ENCODE results near the gene ETV3L. TPM values are rescaled to one million over a fixed set of nuclear protein-coding genes. Genes with fewer than 3 reads are reported as not detected.

Gene ETV3L
- total RNA-seq, 2 donors from 2014 or later = 0.26 TPM; not detected in 1

- H3K4me3 Mint-ChIP-seq = no peak overlapping the region
- no peak overlapping the region for H3K9ac ChIP-seq (ENCODE audit: extremely low read depth, low read length, poor library complexity, severe bottlenecking)
- H3K27me3 Mint-ChIP-seq (ENCODE audit: insufficient read depth) = no peaks in the 10 kb centered on the region
- H3K36me3 Mint-ChIP-seq (ENCODE audit: low read depth) = no peaks in the 10 kb centered on the region
- no peaks in the 10 kb centered on the region for H3K27me3 ChIP-seq (ENCODE audit: control insufficient read depth, insufficient read depth, low read length, poor library complexity, severe bottlenecking)
- peaks cover 41% of the 10 kb centered on the region for H3K4me1 Mint-ChIP-seq
- H3K4me3 ChIP-seq (ENCODE audit: low read length) = no peak overlapping the region
- H3K36me3 ChIP-seq (ENCODE audit: control insufficient read depth, insufficient read depth, low read length) = no peaks in the 10 kb centered on the region
- TF ChIP-seq CTCF (conservative IDR thresholded peaks at IDR 0.05) = no peak
- no peaks in the 10 kb centered on the region for H3K9me3 Mint-ChIP-seq
- no peak overlapping the region for H3K27ac ChIP-seq (ENCODE audit: low read depth, low read length)
- H3K27ac Mint-ChIP-seq = no peak overlapping the region
- 88 to 91% methylated on average over 3 of the region's 3 CpGs for WGBS, 2 experiments (ENCODE audit: insufficient coverage in 1 of 2, insufficient read length in 1 of 2)
- no peaks in the 10 kb centered on the region for H3K9me3 ChIP-seq (ENCODE audit: control insufficient read depth, low read length)
- no peak for DNase-seq
- H3K4me1 ChIP-seq (ENCODE audit: control insufficient read depth, insufficient read depth, low read length) = peaks cover 12% of the 10 kb centered on the region
Measured at GRCh38 chr1:157146244-157146643, 46.6 kb upstream of the ETV3L start.

GRCh38 chr1:157145076-157145475 lies 45.5 kb upstream of the ETV3L start:
- no peaks in the 10 kb centered on the region for H3K9me3 ChIP-seq (ENCODE audit: control insufficient read depth, low read length)
- H3K4me1 ChIP-seq (ENCODE audit: control insufficient read depth, insufficient read depth, low read length) = peaks cover 20% of the 10 kb centered on the region
- no peak overlapping the region for H3K4me3 ChIP-seq (ENCODE audit: low read length)
- no peak for DNase-seq
- no peaks in the 10 kb centered on the region for H3K36me3 ChIP-seq (ENCODE audit: control insufficient read depth, insufficient read depth, low read length)
- no peaks in the 10 kb centered on the region for H3K27me3 ChIP-seq (ENCODE audit: control insufficient read depth, insufficient read depth, low read length, poor library complexity, severe bottlenecking)
- 91% methylated on average over 1 of the region's 1 CpG; no CpG with 5 or more reads in 1 of the 2 experiments for WGBS, 2 experiments (ENCODE audit: insufficient coverage in 1 of 2, insufficient read length in 1 of 2)
- no peak for TF ChIP-seq CTCF (conservative IDR thresholded peaks at IDR 0.05)
- H3K4me3 Mint-ChIP-seq = no peak overlapping the region
- H3K27ac Mint-ChIP-seq = no peak overlapping the region
- H3K27ac ChIP-seq (ENCODE audit: low read depth, low read length) = no peak overlapping the region
- peaks cover 52% of the 10 kb centered on the region for H3K4me1 Mint-ChIP-seq
- no peak overlapping the region for H3K9ac ChIP-seq (ENCODE audit: extremely low read depth, low read length, poor library complexity, severe bottlenecking)
- H3K27me3 Mint-ChIP-seq (ENCODE audit: insufficient read depth) = no peaks in the 10 kb centered on the region
- H3K36me3 Mint-ChIP-seq (ENCODE audit: low read depth) = no peaks in the 10 kb centered on the region
- no peaks in the 10 kb centered on the region for H3K9me3 Mint-ChIP-seq

- H3K4me1 ChIP-seq (ENCODE audit: control insufficient read depth, insufficient read depth, low read length) = peaks cover 23% of the 10 kb centered on the region
- no peaks in the 10 kb centered on the region for H3K36me3 Mint-ChIP-seq (ENCODE audit: low read depth)
- no peaks in the 10 kb centered on the region for H3K27me3 ChIP-seq (ENCODE audit: control insufficient read depth, insufficient read depth, low read length, poor library complexity, severe bottlenecking)
- 92 to 100% methylated on average over 1 of the region's 1 CpG for WGBS, 2 experiments (ENCODE audit: insufficient coverage in 1 of 2, insufficient read length in 1 of 2)
- H3K4me3 ChIP-seq (ENCODE audit: low read length) = no peak overlapping the region
- H3K36me3 ChIP-seq (ENCODE audit: control insufficient read depth, insufficient read depth, low read length) = no peaks in the 10 kb centered on the region
- H3K9me3 ChIP-seq (ENCODE audit: control insufficient read depth, low read length) = no peaks in the 10 kb centered on the region
- no peak for TF ChIP-seq CTCF (conservative IDR thresholded peaks at IDR 0.05)
- H3K4me1 Mint-ChIP-seq = peaks cover 56% of the 10 kb centered on the region
- H3K9me3 Mint-ChIP-seq = no peaks in the 10 kb centered on the region
- H3K27ac ChIP-seq (ENCODE audit: low read depth, low read length) = no peak overlapping the region
- H3K9ac ChIP-seq (ENCODE audit: extremely low read depth, low read length, poor library complexity, severe bottlenecking) = no peak overlapping the region
- H3K27ac Mint-ChIP-seq = no peak overlapping the region
- DNase-seq = no peak
- H3K4me3 Mint-ChIP-seq = no peak overlapping the region
- no peaks in the 10 kb centered on the region for H3K27me3 Mint-ChIP-seq (ENCODE audit: insufficient read depth)
Measured at GRCh38 chr1:157144509-157144908, 44.9 kb upstream of the ETV3L start.
